GM19193 (cell line): ENCODE measurements around the gene WBP2.

Experiments
- POLR2A ChIP-seq: IDR thresholded peaks from 4 replicates; pipeline ENCODE4 v1.6.1; 2011; ENCODE audit not compliant: insufficient read depth, insufficient read length; ENCODE audit errors: extremely low read depth

Gene WBP2

GRCh38 chr17:75819678-75820077 lies 35.5 kb downstream of the WBP2 start:
- no peak for TF ChIP-seq POLR2A

- TF ChIP-seq POLR2A = no peak
Measured at GRCh38 chr17:75819116-75819515, 36.0 kb downstream of the WBP2 start.

- TF ChIP-seq POLR2A = no peak
Measured at GRCh38 chr17:75818326-75818885, 36.7 kb downstream of the WBP2 start.

- no peak for TF ChIP-seq POLR2A
Measured at GRCh38 chr17:75817571-75817970, 37.6 kb downstream of the WBP2 start.

GRCh38 chr17:75816693-75817092 lies 38.4 kb downstream of the WBP2 start:
- TF ChIP-seq POLR2A = no peak

- no peak for TF ChIP-seq POLR2A
Measured at GRCh38 chr17:75815399-75815798, 39.7 kb downstream of the WBP2 start.

GRCh38 chr17:75814900-75815373 lies 40.2 kb downstream of the WBP2 start:
- peak; percentile 28 for TF ChIP-seq POLR2A

GRCh38 chr17:75814021-75814395 lies 41.1 kb downstream of the WBP2 start:
- no peak for TF ChIP-seq POLR2A

GRCh38 chr17:75813081-75814020 lies 41.8 kb downstream of the WBP2 start:
- no peak for TF ChIP-seq POLR2A

GRCh38 chr17:75812096-75813013 lies 42.8 kb downstream of the WBP2 start:
- no peak for TF ChIP-seq POLR2A

- no peak for TF ChIP-seq POLR2A
Measured at GRCh38 chr17:75811174-75811573, 44.0 kb downstream of the WBP2 start.

GRCh38 chr17:75810216-75810615 lies 44.9 kb downstream of the WBP2 start:
- TF ChIP-seq POLR2A = no peak

- TF ChIP-seq POLR2A = no peak
Measured at GRCh38 chr17:75809631-75810111, 45.5 kb downstream of the WBP2 start.

- no peak for TF ChIP-seq POLR2A
Measured at GRCh38 chr17:75808905-75809621, 46.1 kb downstream of the WBP2 start.

GRCh38 chr17:75808549-75808904 lies 46.6 kb downstream of the WBP2 start:
- TF ChIP-seq POLR2A = no peak

GRCh38 chr17:75807861-75808260 lies 47.3 kb downstream of the WBP2 start:
- TF ChIP-seq POLR2A = no peak
